ENCODE measurements around the gene HAUS8.
"Not testable (repeated sequence)": the region's sequence is repeated elsewhere in the genome, so short reads cannot be mapped to it uniquely, and the experiment has no call there.

HAUS8 gene

GRCh38 chr19:17101686-17102628 lies 26.7 kb upstream of the HAUS8 start:
- no peak for DNase-seq

DNA sequence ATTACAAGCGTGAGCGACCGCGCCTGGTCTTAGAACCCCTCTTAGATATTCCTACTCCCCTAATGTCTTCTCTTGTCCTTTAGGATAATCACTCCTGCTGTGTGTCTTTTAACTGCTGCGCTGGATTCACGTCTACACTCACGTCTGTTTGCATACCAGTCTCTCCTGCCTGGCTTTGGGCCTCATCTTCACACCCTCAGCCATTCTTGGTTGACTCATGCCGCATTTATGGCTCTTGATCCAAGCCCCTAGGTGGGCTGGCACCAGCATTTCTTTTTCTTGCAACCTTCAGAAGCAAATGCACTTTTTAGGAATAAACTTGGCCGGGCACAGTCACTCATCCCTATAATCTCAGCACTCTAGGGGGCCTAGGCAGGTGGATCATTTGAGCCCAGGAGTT lies 23.1 kb upstream of the HAUS8 start:
- no peak for DNase-seq

GRCh38 chr19:17097593-17098126 lies 22.4 kb upstream of the HAUS8 start:
- no peak for DNase-seq

- DNase-seq, result no peak
Observed at GRCh38 chr19:17095141-17095919, 20.1 kb upstream of the HAUS8 start.

DNA sequence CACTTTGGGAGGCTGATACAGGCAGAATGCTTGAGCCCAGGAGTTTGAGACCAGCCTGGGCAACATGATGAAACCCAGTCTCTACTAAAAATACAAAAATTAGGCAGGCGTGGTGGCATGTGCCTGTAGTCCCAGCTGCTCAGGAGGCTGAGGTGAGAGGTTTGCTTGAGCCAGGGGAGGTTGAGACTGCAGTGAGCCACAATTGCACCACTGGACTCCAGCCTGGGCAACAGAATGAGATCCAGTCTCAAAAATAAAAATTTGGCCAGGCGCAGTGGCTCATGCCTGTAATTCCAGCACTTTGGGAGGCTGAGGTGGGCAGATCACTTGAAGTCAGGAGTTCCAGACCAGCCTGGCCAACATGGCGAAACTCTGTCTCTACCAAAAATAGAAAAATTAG lies 19.4 kb upstream of the HAUS8 start:
- not testable (repeated sequence) for DNase-seq

DNA sequence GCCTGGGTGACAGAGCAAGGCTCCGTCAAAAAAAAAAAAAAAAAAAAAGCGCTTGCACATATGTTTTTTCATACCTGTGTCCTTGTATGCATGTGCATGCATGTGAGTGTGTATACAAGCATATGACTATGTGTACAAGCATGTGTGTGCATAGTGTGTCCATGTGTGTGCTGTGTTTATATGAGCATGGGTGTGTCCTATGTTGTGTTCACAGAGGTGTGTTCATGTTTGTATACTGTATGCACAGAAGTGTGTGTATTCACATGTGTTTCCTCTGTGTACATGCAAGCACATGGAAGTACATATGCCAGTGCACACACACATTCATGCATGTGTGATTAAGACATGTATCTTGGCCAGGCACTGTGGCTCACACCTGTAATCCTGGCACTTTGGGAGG lies 17.4 kb upstream of the HAUS8 start:
- no peak for DNase-seq

DNA sequence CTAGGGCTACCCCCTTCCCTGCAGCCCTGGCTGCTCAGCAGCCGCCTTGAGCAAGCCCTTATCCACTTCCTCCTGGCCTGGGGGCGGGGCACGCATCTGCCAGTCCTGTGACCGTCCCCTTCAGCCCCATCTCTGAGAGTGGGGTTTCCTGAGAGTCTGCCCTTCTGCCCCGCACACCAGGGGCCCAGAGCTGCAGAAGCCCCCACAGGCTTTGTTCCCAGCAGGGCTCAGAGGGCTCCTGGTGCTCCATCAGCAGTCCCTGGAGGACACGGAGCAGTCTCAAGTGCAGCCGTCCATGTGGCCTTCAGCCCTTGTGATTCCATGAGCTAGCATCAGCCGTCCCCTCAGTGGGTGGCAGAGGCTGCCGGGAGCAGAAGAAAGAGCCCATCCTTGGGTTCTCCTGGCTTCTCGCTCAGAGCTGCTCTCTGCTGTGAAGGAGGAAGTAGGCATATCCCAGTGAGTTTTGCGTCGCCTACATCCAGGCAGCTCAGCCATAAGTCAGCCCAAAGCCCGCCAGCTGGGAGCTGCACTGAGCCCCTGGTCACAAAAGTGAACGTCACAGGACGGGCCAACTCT lies 16.6 kb upstream of the HAUS8 start:
- no peak for DNase-seq

DNA sequence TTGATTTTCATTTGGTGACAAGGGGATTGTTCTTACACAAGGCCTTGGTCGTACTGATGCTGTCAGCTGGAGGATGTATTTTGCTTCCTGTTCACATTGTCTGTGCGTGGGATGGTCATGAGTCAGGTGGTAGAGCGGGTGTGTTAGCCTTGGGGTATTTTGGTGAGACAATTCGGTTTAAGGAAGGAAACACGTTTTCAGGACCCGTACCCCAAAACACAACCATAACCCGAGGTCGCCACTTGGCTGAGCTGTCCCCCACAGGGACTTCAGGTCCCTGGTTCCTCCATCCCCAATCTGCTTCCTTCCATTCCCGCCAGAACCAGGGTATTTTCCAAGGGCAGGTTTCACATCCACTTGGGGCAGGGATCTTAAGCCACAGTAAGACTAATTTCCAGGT lies 15.3 kb upstream of the HAUS8 start:
- DNase-seq, result peak; percentile 28 to 34

DNA sequence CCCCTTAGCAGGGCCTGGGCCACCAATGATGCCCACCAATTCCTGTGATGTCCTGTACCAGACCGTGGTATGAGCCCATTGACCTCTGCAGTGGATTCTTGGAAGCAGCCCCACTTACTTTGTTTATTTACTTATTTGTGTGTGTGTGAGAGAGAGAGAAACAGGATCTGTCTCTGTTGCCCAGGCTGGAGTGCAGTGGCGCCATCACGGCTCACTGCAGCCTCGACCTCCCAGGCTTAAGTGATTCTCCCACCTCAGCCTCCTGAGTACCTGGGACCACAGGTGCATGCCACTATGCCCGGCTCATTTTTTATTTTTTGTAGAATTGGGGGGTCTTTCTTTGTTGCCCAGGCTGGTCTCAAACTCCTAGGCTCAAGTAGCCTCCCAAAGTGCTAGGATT lies 13.3 kb upstream of the HAUS8 start:
- no peak for DNase-seq

GRCh38 chr19:17086834-17087233 lies 11.6 kb upstream of the HAUS8 start:
- DNase-seq, result no peak

- DNase-seq, result no peak
Observed at GRCh38 chr19:17086120-17086519, 10.9 kb upstream of the HAUS8 start.

GRCh38 chr19:17081672-17082630 lies 6.7 kb upstream of the HAUS8 start:
- DNase-seq, result no peak

- DNase-seq, result no peak
Observed at GRCh38 chr19:17080440-17080801, 5.2 kb upstream of the HAUS8 start.

GRCh38 chr19:17079710-17080439 lies 4.6 kb upstream of the HAUS8 start:
- peak; percentile 61 to 65 for DNase-seq

DNA sequence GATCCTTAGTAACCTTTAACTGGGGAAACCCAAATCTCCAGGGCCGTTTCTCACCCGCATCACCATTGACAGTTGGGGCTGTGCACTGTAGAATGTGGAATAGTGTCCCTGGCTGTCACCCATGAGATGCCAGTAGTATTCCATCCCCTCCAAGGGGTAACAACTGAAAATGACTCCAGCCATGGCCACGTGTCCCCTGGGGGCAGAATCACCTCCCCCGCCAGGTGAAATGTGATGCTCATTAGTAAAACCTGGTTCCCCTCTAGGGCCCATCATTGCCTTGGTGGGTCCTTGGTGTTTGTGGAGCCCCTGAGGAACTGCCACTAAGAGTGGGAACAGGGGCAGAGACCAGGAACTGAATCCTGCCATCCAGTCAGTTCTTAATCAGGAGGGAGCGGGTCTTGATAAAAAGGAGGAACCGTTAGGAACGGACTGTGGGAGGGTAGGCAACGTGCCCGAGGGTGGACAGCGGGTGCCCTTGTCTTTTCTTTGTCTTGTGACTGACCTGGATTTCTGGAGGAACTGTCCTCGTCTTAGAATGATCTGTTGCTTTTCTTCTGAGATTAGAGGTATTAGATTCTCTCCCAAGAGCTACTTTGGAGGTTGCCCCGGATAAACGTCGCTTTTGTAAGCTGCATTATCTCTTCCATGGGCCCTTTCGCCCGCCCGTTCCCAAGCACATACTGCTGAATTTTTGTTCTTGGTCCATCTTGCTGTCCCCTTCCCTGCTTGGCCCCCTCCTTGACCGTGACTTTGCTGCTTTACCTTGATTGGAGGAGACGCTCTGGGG lies 3.9 kb upstream of the HAUS8 start:
- no peak for DNase-seq

GRCh38 chr19:17078036-17078919 lies 3.0 kb upstream of the HAUS8 start:
- DNase-seq, result no peak

GRCh38 chr19:17077447-17078028 lies 2.3 kb upstream of the HAUS8 start:
- DNase-seq, result no peak

DNA sequence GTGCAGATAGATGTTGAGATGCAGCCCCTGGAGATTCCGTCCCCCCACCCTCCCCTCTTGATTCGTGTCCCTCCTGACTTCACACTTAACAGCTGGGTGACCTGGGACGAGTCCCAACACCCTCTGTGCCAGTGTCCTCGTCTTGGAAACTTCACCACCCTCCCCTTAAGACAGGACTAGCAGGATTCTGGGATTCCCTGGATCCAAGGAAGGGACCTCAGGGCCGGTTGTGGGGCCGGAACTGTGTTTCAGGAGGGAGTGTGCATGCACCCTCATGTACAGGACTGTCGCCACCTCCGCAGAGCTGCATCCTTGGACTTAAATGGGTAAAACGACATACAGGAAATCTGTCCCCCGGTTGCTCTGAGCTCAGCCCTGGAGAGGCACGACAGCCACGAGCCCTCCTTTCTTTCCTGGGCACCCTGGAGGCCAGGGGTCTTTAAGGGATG lies 1.3 kb upstream of the HAUS8 start:
- no peak for DNase-seq

Data from stimulated activated CD4-positive, alpha-beta T cell treated with anti-CD3 and anti-CD28 coated beads, Interleukin-2, amount 100 ng/mL, for 48 hours (primary cell).